IPS DF 4.7 (cell line): ENCODE data around the gene CAST.

Experiments
- DNase-seq: peaks from one replicate; pipeline ENCODE4 v3.0.0-alpha.2; 2013; ENCODE audit warnings: low spot score; ENCODE audit errors: extremely low read depth

The CAST gene

GRCh38 chr5:96645091-96645490, 17.1 kb upstream of the CAST start:
- DNase-seq = no peak

GRCh38 chr5:96648023-96648422, 14.2 kb upstream of the CAST start:
- DNase-seq = no peak

- DNase-seq = no peak
Measured at GRCh38 chr5:96648593-96648992, 13.6 kb upstream of the CAST start.

GRCh38 chr5:96649251-96649662, 12.9 kb upstream of the CAST start:
- DNase-seq = no peak

- no peak for DNase-seq
Measured at GRCh38 chr5:96649681-96650540, 12.3 kb upstream of the CAST start.

GRCh38 chr5:96651047-96651446, 11.1 kb upstream of the CAST start:
- DNase-seq = no peak

GRCh38 chr5:96651948-96652753, 10.0 kb upstream of the CAST start:
- DNase-seq = no peak

GRCh38 chr5:96652769-96653454, 9.3 kb upstream of the CAST start:
- DNase-seq = no peak

GRCh38 chr5:96654209-96654608, 8.0 kb upstream of the CAST start:
- no peak for DNase-seq

GRCh38 chr5:96655085-96655484, 7.1 kb upstream of the CAST start:
- no peak for DNase-seq

- no peak for DNase-seq
Measured at GRCh38 chr5:96655506-96655905, 6.7 kb upstream of the CAST start.

- DNase-seq = no peak
Measured at GRCh38 chr5:96657068-96657467, 5.1 kb upstream of the CAST start.

- DNase-seq = no peak
Measured at GRCh38 chr5:96658272-96658671, 3.9 kb upstream of the CAST start.

- DNase-seq = no peak
Measured at GRCh38 chr5:96659170-96659569, 3.0 kb upstream of the CAST start.

GRCh38 chr5:96660971-96661854, 963 bp upstream of the CAST start:
- DNase-seq = no peak

GRCh38 chr5:96662725-96663518, 746 bp downstream of the CAST start:
- no peak for DNase-seq

GRCh38 chr5:96663608-96664007, 1.4 kb downstream of the CAST start:
- no peak for DNase-seq

GRCh38 chr5:96664669-96665068, 2.5 kb downstream of the CAST start:
- DNase-seq = no peak

- DNase-seq = no peak
Measured at GRCh38 chr5:96668725-96669124, 6.5 kb downstream of the CAST start.

- DNase-seq = no peak
Measured at GRCh38 chr5:96669909-96670308, 7.7 kb downstream of the CAST start.
